Measurements from ENCODE around the gene CRMP1. TPM values are rescaled to one million over a fixed set of nuclear protein-coding genes. Genes with fewer than 3 reads are reported as not detected.

Gene CRMP1
- polyA plus RNA-seq, 1 donor (not counting 4 experiments of a cell fraction or from before 2014, with no cell fraction given) = 0.03 TPM

DNA sequence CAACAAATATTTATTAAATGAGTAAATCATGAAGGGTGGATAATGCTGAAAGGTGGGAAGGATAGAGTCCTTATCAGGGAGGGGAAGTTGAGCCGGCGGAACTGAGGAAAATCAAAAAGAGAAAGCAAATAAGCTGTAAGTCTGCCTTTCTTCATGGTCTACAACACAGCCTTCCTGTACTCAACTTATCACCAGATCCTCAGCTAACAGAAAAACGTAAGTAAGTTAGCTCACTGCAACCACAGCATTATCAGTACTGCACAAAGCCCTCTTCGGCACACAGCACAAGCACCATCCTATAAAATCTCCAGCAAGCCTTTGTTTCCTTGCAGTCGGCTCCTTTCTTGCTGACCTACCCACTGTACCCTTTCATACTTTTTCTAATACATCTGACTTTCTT, 70.3 kb downstream of the CRMP1 start:
- Histone ChIP-seq H3K27me3 (ENCODE audit: control insufficient read depth, extremely low read depth, insufficient read depth, low read length) (no peaks in the 10 kb centered on the region), H3K4me2 (ENCODE audit: control insufficient read depth, extremely low read depth, insufficient read depth, low read depth, low read length) (no peak overlapping the region), H3K27ac (ENCODE audit: control insufficient read depth, insufficient read depth, low read length) (no peak overlapping the region), H3K36me3 (ENCODE audit: control insufficient read depth in 2 of 2, extremely low read depth in 1 of 2, insufficient read depth in 2 of 2, low read length in 2 of 2) (peaks cover 27 to 28% of the 10 kb centered on the region in 2 experiments), H3K9ac (ENCODE audit: control insufficient read depth, extremely low read depth, insufficient read depth, low read length) (no peak overlapping the region), H2AFZ (ENCODE audit: control insufficient read depth, low read length) (no peak overlapping the region), H3K4me1 (ENCODE audit: control insufficient read depth, extremely low read depth, insufficient read depth, low read length) (no peaks in the 10 kb centered on the region), H3K9me3 (ENCODE audit: control insufficient read depth, low read depth, low read length) (no peaks in the 10 kb centered on the region), H3K4me3 (ENCODE audit: control insufficient read depth in 2 of 3, extremely low read depth in 1 of 3, insufficient read depth in 2 of 3, low read depth in 1 of 3, low read length in 3 of 3) (no peak overlapping the region), H3K9me1 (ENCODE audit: control insufficient read depth, extremely low read depth, insufficient read depth, low read length) (no peaks in the 10 kb centered on the region), H3K79me2 (ENCODE audit: control insufficient read depth, insufficient read depth, low read length) (no peaks in the 10 kb centered on the region), H4K20me1 (ENCODE audit: control insufficient read depth, extremely low read depth, insufficient read depth, low read length) (no peaks in the 10 kb centered on the region)
- TF ChIP-seq, protein P1, sequence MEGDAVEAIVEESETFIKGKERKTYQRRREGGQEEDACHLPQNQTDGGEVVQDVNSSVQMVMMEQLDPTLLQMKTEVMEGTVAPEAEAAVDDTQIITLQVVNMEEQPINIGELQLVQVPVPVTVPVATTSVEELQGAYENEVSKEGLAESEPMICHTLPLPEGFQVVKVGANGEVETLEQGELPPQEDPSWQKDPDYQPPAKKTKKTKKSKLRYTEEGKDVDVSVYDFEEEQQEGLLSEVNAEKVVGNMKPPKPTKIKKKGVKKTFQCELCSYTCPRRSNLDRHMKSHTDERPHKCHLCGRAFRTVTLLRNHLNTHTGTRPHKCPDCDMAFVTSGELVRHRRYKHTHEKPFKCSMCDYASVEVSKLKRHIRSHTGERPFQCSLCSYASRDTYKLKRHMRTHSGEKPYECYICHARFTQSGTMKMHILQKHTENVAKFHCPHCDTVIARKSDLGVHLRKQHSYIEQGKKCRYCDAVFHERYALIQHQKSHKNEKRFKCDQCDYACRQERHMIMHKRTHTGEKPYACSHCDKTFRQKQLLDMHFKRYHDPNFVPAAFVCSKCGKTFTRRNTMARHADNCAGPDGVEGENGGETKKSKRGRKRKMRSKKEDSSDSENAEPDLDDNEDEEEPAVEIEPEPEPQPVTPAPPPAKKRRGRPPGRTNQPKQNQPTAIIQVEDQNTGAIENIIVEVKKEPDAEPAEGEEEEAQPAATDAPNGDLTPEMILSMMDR (optimal IDR thresholded peaks at IDR 0.05 in 1 of 3, IDR thresholded peaks at IDR 0.05 in 1 of 3, conservative IDR thresholded peaks at IDR 0.05 in 1 of 3; ENCODE audit: extremely low read depth in 1 of 3, insufficient read depth in 2 of 3, low read length in 3 of 3) = no peak
- TF ChIP-seq EZH2 (IDR thresholded peaks at IDR 0.05; ENCODE audit: low read length) = no peak
- no peak for DNase-seq (ENCODE audit: low read depth, low spot score)
- no peak for FAIRE-seq
- dilution Hi-C loops (cut with MboI; ENCODE audit: extremely low pct_ligation_motif_present, low sequenced_read_pairs) = no loop called here

DNA sequence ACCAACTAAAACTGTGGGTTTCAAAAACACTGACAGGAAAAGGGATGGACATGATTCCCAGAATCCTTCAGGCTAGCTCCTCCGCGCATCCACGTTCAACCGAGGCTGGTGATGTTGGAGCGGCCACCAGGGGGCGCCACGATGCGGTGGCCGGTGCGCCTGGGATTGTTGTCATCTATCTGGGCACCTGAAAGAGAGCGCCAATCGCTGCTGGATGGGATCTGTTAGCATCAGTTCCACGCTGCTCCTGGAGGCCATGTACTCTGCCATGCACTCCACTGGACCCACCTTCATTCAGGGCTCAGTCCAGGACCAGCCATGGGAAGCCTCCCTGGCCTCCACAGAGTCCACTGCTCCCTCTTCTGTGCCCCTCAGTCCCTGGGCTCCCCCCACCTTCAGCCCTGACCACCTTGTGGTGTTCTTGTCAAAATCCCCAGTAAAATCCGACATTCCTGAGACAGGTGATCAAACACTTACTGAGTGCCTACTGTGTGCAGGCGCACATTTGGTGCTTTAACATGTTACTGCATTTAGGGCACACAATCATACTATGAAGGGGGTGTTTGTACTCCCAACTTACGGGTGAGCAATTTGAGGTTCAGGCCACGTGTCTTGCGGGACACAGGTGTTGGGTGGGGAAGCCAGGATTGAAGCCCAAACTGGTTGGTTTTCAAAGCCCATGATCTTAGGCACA, 71.1 kb downstream of the CRMP1 start:
- TF ChIP-seq EZH2 (IDR thresholded peaks at IDR 0.05; ENCODE audit: low read length) = no peak
- TF ChIP-seq, protein P1 (optimal IDR thresholded peaks at IDR 0.05 in 1 of 3, IDR thresholded peaks at IDR 0.05 in 1 of 3, conservative IDR thresholded peaks at IDR 0.05 in 1 of 3; ENCODE audit: extremely low read depth in 1 of 3, insufficient read depth in 2 of 3, low read length in 3 of 3) = peak; percentile 76 to 78 (median 76)
- Histone ChIP-seq H3K36me3 (ENCODE audit: control insufficient read depth in 2 of 2, extremely low read depth in 1 of 2, insufficient read depth in 2 of 2, low read length in 2 of 2) (peaks cover 29 to 32% of the 10 kb centered on the region in 2 experiments), H3K27ac (ENCODE audit: control insufficient read depth, insufficient read depth, low read length) (no peak overlapping the region), H3K9me1 (ENCODE audit: control insufficient read depth, extremely low read depth, insufficient read depth, low read length) (no peaks in the 10 kb centered on the region), H3K79me2 (ENCODE audit: control insufficient read depth, insufficient read depth, low read length) (no peaks in the 10 kb centered on the region), H2AFZ (ENCODE audit: control insufficient read depth, low read length) (no peak overlapping the region), H3K4me1 (ENCODE audit: control insufficient read depth, extremely low read depth, insufficient read depth, low read length) (no peaks in the 10 kb centered on the region), H3K4me2 (ENCODE audit: control insufficient read depth, extremely low read depth, insufficient read depth, low read depth, low read length) (no peak overlapping the region), H3K4me3 (ENCODE audit: control insufficient read depth in 2 of 3, extremely low read depth in 1 of 3, insufficient read depth in 2 of 3, low read depth in 1 of 3, low read length in 3 of 3) (no peak overlapping the region), H3K9me3 (ENCODE audit: control insufficient read depth, low read depth, low read length) (no peaks in the 10 kb centered on the region), H4K20me1 (ENCODE audit: control insufficient read depth, extremely low read depth, insufficient read depth, low read length) (no peaks in the 10 kb centered on the region), H3K27me3 (ENCODE audit: control insufficient read depth, extremely low read depth, insufficient read depth, low read length) (no peaks in the 10 kb centered on the region), H3K9ac (ENCODE audit: control insufficient read depth, extremely low read depth, insufficient read depth, low read length) (no peak overlapping the region)
- dilution Hi-C loops (cut with MboI; ENCODE audit: extremely low pct_ligation_motif_present, low sequenced_read_pairs) = no loop called here
- DNase-seq (ENCODE audit: low read depth, low spot score) (no peak), FAIRE-seq (no peak)

All from keratinocyte (primary cell).